DMS79 treated with DMSO at 0.1 percent for 48 hours (cell line): ENCODE results near the gene CD34.

Experiments used
- DNase-seq: peaks from one replicate; lab custom pipeline; 2025; lab: John Stamatoyannopoulos, UW

CD34 gene

DNA sequence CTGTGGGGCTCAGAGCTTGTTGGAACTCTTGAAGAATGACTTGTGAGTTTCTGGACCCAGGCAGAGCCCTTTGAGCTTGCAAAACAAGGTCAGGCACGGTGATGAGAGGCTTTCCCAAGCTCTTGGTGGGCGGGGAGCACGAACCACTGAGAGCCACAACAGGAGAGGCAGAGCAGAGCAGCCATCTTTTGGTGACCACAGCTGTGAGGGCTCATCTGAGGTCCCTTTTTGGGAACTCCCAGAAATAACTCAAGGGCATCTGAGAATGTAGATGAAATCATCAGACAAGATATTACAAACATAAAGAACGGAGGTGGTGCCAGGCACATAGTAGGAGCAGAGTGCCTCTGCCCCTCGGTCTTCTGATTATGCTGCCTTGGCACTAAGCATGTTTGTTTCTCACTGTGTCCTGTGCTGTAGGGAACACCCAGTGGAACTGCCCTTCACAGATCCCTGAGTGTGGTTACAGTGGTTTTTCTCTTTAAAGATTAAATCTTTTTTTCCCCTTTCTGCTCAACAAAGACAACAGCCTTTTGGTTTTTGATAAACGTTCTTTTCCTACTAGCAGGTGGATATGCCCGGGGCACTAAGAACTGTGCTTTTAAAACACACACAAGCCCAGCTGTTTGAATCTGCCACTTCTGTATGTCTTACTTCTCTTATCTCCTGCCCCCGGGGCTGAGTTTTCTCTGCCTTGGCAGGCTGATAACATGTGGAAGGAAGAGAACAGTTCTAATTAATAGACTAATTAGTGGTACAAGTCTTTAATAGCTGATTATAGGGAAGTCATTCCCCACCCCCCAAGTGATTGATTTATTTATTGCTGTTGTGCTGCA lies 37.7 kb downstream of the CD34 start:
- no peak for DNase-seq

DNA sequence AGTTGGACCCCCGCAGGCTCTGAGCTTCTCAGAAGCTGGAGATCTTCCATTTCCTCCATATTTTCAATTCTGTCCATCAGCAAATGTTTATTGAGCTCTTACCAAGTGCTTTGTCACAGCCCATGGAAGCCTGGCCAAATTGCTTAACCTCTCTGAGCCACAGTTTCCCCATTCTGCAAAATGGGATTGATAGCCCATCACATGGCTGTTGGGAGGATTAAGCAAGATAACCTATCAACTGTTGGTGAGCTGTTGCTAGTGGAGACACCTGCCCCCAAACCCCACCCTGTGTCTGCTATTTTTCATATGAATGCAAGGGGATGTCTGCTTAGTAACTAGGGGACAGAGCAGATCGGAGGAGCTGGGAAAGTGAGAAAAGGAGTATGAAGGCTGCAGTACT lies 38.3 kb downstream of the CD34 start:
- no peak for DNase-seq

DNA sequence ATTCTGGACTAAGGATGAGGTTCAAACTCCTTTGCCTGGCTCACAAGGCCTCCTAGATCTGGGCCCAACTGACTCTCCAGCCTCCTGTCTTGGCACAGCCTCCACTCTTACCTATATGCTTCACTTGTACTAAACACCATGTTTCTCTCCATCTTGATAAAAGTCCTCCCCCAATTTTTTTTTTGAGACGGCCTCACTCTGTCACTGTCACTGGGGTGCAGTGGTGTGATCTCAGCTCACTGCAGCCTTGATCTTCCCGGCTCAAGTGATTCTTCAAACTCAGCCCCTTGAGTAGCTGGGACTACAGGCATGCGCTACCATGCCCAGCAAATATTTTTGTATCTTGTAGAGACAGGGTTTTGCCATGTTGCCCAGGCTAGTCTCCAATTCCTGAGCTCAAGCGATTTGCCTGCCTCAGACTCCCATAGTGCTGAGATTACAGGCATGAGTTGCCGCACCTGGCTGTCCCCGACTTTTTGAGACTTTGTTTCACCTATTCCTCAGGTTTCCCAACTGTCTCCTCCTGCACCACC lies 39.7 kb downstream of the CD34 start:
- DNase-seq, result no peak

GRCh38 chr1:207870306-207871031 lies 40.5 kb downstream of the CD34 start:
- DNase-seq, result no peak

- no peak for DNase-seq
Observed at GRCh38 chr1:207869859-207870258, 41.1 kb downstream of the CD34 start.

- peak; percentile 60 for DNase-seq
Observed at GRCh38 chr1:207868774-207869721, 41.9 kb downstream of the CD34 start.

DNA sequence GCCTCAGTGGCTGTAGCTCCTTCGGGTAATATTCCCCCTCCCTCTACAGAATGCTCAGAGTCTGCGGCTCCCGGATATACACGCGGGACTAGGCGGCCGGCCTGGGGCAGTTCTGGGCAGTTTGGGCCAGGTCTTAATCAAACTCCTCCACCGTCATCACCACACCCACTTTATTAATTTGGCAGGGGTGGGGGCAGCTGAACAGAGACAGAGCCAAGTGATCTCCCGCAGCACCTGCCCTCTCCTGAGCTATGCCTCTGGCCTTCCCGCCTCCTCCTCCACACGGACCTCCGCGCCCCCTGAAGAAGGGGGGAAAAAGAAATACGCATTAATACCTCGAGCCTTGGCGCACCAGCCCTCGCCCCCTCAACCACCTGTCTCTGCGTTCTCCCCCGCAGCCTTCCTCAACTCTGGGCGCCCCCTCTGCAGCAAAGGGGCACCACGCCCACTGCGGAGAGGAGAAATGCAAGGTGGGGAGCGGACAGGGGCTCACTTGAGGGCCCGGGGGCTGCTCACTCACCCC lies 42.6 kb downstream of the CD34 start:
- peak; percentile 31 for DNase-seq

GRCh38 chr1:207867136-207868109 lies 43.5 kb downstream of the CD34 start:
- DNase-seq, result no peak

GRCh38 chr1:207866471-207867135 lies 44.3 kb downstream of the CD34 start:
- DNase-seq, result no peak

- no peak for DNase-seq
Observed at GRCh38 chr1:207863893-207864535, 46.9 kb downstream of the CD34 start.

DNA sequence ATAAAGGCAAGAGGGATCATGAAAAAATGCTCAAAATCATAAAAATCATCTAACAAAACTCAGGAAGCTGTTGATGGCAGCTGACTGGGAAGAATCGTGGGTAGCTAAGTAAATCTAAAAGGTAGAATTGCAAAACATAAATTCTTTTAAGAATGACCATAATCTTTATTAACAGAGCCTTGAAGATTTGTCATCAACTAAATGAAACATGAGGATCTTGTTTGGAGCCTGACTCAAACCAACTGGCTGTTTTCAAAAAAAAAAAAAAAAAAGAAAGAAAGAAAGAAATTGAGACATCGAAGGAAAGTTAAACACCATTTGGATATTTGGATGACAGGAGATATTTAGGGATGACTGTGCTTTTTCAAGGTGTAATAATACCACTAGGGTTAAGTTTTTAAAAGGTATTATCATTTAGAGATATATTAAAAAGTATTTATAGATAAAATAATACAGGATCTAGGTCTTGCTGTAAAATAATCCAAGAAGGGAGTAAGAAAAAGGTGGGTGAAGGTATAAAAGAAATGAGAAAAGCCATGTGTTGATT lies 48.6 kb downstream of the CD34 start:
- no peak for DNase-seq

DNA sequence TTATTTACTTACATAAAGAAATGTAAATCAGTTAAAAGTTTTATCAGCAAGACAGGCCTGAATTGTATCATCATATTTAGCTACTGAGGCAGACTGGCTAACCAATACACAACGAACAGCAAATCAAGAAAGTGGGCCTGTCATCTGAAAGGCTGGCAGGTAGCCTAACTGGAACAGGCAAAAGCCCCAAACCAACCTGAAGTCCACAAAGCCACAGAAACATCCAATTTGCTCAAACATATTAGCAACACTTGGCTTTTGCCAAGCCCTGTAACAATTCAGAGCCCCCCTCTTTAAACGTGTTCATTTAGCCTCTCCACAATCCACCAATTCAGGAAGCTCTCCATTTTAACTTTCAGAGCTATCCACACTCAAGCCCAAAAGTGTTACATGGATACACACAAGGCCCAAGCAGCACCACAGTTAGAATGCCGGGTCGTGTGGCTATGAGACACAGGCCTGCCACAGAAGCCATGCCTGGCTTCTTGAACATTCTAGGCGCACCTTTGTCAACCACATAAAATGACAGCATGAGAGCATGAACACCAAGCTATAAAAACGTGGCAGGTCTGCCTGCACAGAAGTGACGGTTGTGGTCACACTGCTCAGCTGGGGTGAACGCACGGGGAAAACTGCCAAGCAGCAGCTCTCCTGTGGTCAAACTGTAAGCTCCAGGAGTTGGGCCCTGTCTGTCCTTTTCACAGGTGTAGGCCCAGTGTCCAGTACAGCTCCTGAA lies 49.3 kb downstream of the CD34 start:
- DNase-seq, result no peak

DNA sequence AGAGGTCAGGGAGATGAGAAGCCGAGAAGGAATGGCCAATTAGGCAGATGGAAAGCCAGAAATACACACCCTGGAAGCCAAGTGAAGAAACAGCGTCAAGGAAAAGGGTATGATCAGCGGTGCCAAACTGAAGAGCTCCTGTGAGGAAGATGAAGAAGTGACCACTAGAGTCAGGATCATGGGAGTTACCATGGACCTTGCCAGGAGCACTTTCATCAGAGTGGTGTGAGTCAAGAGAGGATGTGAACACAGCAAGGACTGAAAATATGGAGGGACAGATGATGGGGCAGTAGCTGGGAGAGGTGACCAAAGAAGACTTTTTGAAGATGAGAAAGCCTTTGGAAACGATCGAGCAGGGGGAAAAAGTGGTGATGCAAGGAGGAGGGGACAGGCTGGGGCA lies 50.4 kb downstream of the CD34 start:
- no peak for DNase-seq

- no peak for DNase-seq
Observed at GRCh38 chr1:207858806-207859205, 52.1 kb downstream of the CD34 start.

DNA sequence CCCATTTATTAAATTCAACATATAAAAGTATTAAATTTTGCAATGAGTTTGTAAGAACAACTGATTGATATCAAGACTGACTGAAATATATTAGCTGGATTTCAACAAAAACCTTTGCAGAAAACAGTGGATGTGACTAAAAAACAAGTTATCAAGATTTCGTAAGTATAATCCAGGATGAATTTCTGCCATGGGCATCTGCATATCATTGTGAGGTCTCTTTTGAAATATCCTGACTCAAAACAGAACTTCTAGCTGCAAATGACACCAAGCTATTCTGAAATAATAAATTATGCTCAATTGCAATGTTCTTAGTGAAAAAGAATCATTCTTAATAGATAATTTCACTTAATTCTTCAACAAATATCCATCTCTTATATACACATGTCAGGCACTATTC lies 52.6 kb downstream of the CD34 start:
- DNase-seq, result no peak

DNA sequence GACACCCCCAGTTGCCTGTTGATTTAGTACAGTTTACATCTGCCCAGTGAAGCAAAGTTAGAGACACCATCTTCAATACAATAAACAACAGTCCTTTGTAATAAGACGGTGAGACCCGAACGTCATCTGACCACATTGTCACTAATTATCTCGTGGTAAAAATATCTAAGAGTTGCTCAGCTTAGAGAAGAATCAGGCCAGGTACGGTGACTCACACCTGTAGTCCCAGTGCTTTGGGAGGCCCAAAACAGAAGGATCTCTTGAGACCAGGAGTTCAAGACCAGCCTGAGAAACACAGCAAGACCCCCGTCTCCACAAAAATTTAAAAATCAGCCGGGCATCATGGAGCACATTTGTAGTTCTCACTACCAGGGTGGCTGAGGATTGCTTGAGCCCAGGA lies 53.5 kb downstream of the CD34 start:
- DNase-seq, result no peak

GRCh38 chr1:207856276-207857023 lies 54.5 kb downstream of the CD34 start:
- DNase-seq, result no peak

DNA sequence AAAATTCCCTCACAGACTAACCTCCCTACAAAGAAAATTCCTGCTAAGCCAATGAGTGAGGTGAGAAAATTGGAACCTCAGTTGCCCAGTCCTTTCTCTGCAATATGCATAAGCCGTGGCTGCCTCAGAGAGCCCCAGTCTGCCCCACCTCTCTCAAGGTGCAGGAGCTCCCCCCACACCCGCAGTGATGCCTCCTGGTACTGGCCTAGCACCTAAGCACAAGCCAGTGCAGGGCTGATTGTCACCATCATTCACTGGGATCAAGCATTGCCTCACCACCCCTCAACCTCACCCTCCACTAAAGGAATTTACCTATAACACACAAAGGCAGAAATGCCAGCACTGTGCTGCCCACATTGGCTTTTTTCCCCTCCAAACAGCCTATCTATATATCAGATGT lies 56.9 kb downstream of the CD34 start:
- DNase-seq, result no peak
